ENCODE measurements around the gene TMEM175. TPM values are rescaled to one million over a fixed set of nuclear protein-coding genes. Genes with fewer than 3 reads are reported as not detected.

TMEM175 gene
- total and polyA plus RNA-seq, 2 donors (not counting 1 experiment from before 2014, with no cell fraction given), result 44.4 to 432 TPM

DNA sequence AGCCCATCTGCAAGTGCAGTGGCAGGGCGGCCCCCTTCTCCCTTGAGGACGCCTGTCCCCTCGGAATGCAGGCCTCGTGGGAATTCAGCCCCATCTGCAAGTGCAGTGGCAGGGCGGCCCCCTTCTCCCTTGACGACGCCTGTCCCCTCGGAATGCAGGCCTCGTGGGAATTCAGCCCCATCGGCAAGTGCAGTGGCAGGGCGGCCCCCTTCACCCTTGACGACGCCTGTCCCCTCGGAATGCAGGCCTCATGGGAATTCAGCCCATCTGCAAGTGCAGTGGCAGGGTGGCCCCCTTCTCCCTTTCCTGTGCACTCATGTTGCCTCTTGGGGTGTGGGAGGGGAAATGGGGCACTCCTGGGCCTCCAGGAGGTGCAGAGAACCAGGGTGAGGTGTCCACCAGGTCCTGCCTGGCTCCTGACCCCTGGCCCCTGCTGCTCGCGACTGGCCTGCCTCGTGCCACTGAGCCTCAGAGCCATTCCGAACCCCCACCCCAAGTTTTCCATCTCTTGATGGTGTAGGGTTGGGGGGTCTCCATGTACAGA, 67.7 kb downstream of the TMEM175 start:
- peak overlapping the region; percentile 32 for H3K27ac Mint-ChIP-seq
- Histone ChIP-seq H3K79me2 (ENCODE audit: control insufficient read depth, insufficient read depth, low read length) (no peaks in the 10 kb centered on the region), H3K4me1 (ENCODE audit: control insufficient read depth in 2 of 2, insufficient read depth in 2 of 2, low read length in 2 of 2) (peaks cover 30 to 42% of the 10 kb centered on the region in 2 donors), H3K4me3 (ENCODE audit: control extremely low read depth in 1 of 5, extremely low read depth in 1 of 5, insufficient read depth in 1 of 5, low read depth in 2 of 5, low read length in 4 of 5) (no peak overlapping the region), H3K9me3 (ENCODE audit: control extremely low read depth in 1 of 3, control insufficient read depth in 2 of 3, insufficient read depth in 1 of 3, low read length in 2 of 3) (peaks cover 0 to 43% (median 0%) of the 10 kb centered on the region in 3 donors), H3K27me3 (replicated peaks in 1 of 4; ENCODE audit: control extremely low read depth in 1 of 4, control insufficient read depth in 3 of 4, insufficient read depth in 4 of 4, low read length in 3 of 4) (peaks cover 0 to 72% (median 34%) of the 10 kb centered on the region in 4 experiments), H4K20me1 (ENCODE audit: control insufficient read depth, insufficient read depth, low read length, poor library complexity, severe bottlenecking) (peaks cover 8% of the 10 kb centered on the region), H2AFZ (ENCODE audit: insufficient read depth, low read depth, low read length, poor library complexity, severe bottlenecking) (no peak overlapping the region), H3K27ac (ENCODE audit: low read length in 2 of 2) (no peak overlapping the region), H3K4me2 (replicated peaks; ENCODE audit: low read depth, low read length, poor library complexity, severe bottlenecking) (no peak overlapping the region), H3K36me3 (replicated peaks in 1 of 2; ENCODE audit: control extremely low read depth in 1 of 2, control insufficient read depth in 1 of 2, extremely low read depth in 1 of 2, insufficient read depth in 2 of 2, low read length in 1 of 2) (no peaks in the 10 kb centered on the region), H3K9ac (ENCODE audit: low read length) (no peak overlapping the region)
- ChIA-PET POLR2A (no interaction called here), CTCF (no interaction called here)
- peak; percentile 28 for ATAC-seq (ENCODE audit: low read depth)
- intact Hi-C loops (cut with micrococcal nuclease), result no loop called here
- peaks cover 31% of the 10 kb centered on the region for H3K4me1 Mint-ChIP-seq
- peaks cover 22% of the 10 kb centered on the region for H3K27me3 Mint-ChIP-seq
- 5% methylated on average over 14 of the region's 18 CpGs for WGBS (ENCODE audit: insufficient coverage)
- H3K4me3 Mint-ChIP-seq, result peak overlapping the region; percentile 19
- H3K9me3 Mint-ChIP-seq (ENCODE audit: insufficient read depth), result no peaks in the 10 kb centered on the region
- TF ChIP-seq, protein P1, sequence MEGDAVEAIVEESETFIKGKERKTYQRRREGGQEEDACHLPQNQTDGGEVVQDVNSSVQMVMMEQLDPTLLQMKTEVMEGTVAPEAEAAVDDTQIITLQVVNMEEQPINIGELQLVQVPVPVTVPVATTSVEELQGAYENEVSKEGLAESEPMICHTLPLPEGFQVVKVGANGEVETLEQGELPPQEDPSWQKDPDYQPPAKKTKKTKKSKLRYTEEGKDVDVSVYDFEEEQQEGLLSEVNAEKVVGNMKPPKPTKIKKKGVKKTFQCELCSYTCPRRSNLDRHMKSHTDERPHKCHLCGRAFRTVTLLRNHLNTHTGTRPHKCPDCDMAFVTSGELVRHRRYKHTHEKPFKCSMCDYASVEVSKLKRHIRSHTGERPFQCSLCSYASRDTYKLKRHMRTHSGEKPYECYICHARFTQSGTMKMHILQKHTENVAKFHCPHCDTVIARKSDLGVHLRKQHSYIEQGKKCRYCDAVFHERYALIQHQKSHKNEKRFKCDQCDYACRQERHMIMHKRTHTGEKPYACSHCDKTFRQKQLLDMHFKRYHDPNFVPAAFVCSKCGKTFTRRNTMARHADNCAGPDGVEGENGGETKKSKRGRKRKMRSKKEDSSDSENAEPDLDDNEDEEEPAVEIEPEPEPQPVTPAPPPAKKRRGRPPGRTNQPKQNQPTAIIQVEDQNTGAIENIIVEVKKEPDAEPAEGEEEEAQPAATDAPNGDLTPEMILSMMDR (IDR thresholded peaks at IDR 0.05), result no peak
- no peak for TF ChIP-seq EZH2 (IDR thresholded peaks at IDR 0.05; ENCODE audit: borderline replicate concordance, insufficient read depth, low read depth, low read length, poor library complexity, severe bottlenecking)
- DNase-seq, result no peak

GRCh38 chr4:1000686-1001260, 68.5 kb downstream of the TMEM175 start:
- intact Hi-C loops (cut with micrococcal nuclease), result no loop called here

More at GRCh38 chr4:1000686-1001260, 68.5 kb downstream of the TMEM175 start:
- Mint-ChIP-seq H3K27ac (no peak overlapping the region), H3K4me1 (peaks cover 31% of the 10 kb centered on the region), H3K4me3 (no peak overlapping the region), H3K9me3 (ENCODE audit: insufficient read depth) (no peaks in the 10 kb centered on the region), H3K27me3 (peaks cover 26% of the 10 kb centered on the region)
- no peaks in the 10 kb centered on the region for H3K79me2 ChIP-seq (ENCODE audit: control insufficient read depth, insufficient read depth, low read length)
- H3K27ac ChIP-seq (ENCODE audit: low read length in 2 of 2), result no peak overlapping the region
- no peak overlapping the region for H3K4me3 ChIP-seq (ENCODE audit: control extremely low read depth in 1 of 5, extremely low read depth in 1 of 5, insufficient read depth in 1 of 5, low read depth in 2 of 5, low read length in 4 of 5)
- peaks cover 8% of the 10 kb centered on the region for H4K20me1 ChIP-seq (ENCODE audit: control insufficient read depth, insufficient read depth, low read length, poor library complexity, severe bottlenecking)
- peaks cover 0 to 46% (median 0%) of the 10 kb centered on the region in 3 donors for H3K9me3 ChIP-seq (ENCODE audit: control extremely low read depth in 1 of 3, control insufficient read depth in 2 of 3, insufficient read depth in 1 of 3, low read length in 2 of 3)
- ATAC-seq (ENCODE audit: low read depth), result no peak
- CTCF ChIA-PET, result no interaction called here
- DNase-seq, result no peak
- H3K36me3 ChIP-seq (replicated peaks in 1 of 2; ENCODE audit: control extremely low read depth in 1 of 2, control insufficient read depth in 1 of 2, extremely low read depth in 1 of 2, insufficient read depth in 2 of 2, low read length in 1 of 2), result no peaks in the 10 kb centered on the region
- TF ChIP-seq EZH2 (IDR thresholded peaks at IDR 0.05; ENCODE audit: borderline replicate concordance, insufficient read depth, low read depth, low read length, poor library complexity, severe bottlenecking), result no peak
- H3K9ac ChIP-seq (ENCODE audit: low read length), result no peak overlapping the region
- POLR2A ChIA-PET, result no interaction called here
- 95% methylated on average over 12 of the region's 15 CpGs for WGBS (ENCODE audit: insufficient coverage)
- H3K4me1 ChIP-seq (ENCODE audit: control insufficient read depth in 2 of 2, insufficient read depth in 2 of 2, low read length in 2 of 2), result peaks cover 30 to 42% of the 10 kb centered on the region in 2 donors
- H3K4me2 ChIP-seq (replicated peaks; ENCODE audit: low read depth, low read length, poor library complexity, severe bottlenecking), result no peak overlapping the region
- no peak overlapping the region for H2AFZ ChIP-seq (ENCODE audit: insufficient read depth, low read depth, low read length, poor library complexity, severe bottlenecking)
- peaks cover 0 to 80% (median 37%) of the 10 kb centered on the region in 4 experiments for H3K27me3 ChIP-seq (replicated peaks in 1 of 4; ENCODE audit: control extremely low read depth in 1 of 4, control insufficient read depth in 3 of 4, insufficient read depth in 4 of 4, low read length in 3 of 4)
